Stomach smooth muscle (tissue), 2 donors: Measurements from ENCODE around the gene CLSTN2.

Experiments used
- H3K27ac ChIP-seq: one replicate; pipeline ENCODE4 v1.7.0; 2013; ENCODE audit warnings: mild to moderate bottlenecking, low read length, inconsistent platforms
- H3K27me3 ChIP-seq, 2 donors: one replicate each; pipeline ENCODE4 v1.7.0; 2013; ENCODE audit warnings: low read length in 2 of 2; ENCODE audit not compliant: insufficient read depth in 2 of 2, control insufficient read depth in 1 of 2
- H3K36me3 ChIP-seq, 2 donors: one replicate each; pipeline ENCODE4 v1.7.0; 2013; ENCODE audit warnings: low read length in 2 of 2; ENCODE audit not compliant: control insufficient read depth in 2 of 2, insufficient read depth in 2 of 2
- H3K4me1 ChIP-seq: one replicate; pipeline ENCODE4 v1.7.0; 2013; ENCODE audit warnings: low read length; ENCODE audit not compliant: control insufficient read depth, insufficient read depth
- H3K4me3 ChIP-seq, 2 donors: one replicate each; pipeline ENCODE4 v1.7.0; 2013; ENCODE audit warnings: low read length in 2 of 2
- H3K9ac ChIP-seq, 2 donors: one replicate each; pipeline ENCODE4 v1.7.0; 2013; ENCODE audit warnings: low read length in 2 of 2, mild to moderate bottlenecking in 1 of 2
- H3K9me3 ChIP-seq, 2 donors: one replicate each; pipeline ENCODE4 v1.7.0; 2013; ENCODE audit warnings: low read length in 2 of 2; ENCODE audit not compliant: control insufficient read depth in 2 of 2
- donor health status: healthy.
- donor health status: Pancreatic carcinoma.

Gene CLSTN2

DNA sequence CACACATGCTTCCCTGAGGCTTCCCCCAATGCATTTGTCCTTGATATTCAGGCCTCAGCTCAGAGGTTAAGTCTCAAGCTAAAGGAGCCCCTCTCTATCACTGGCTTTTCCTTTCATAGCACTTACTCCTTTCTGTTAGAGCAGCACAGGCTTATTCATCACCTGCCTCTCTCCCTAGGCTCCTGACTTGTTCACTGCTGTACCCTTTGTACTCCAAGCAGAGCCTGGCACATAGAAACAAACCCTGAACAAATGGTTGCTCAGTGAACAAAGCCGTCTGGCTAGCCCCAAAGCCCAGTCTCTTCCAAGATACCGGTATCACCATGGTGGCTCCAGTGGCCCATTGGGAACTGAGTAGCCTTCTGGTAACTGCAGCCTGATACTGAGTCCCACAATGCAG lies 511.7 kb downstream of the CLSTN2 start:
- Histone ChIP-seq H3K9ac (no peak overlapping the region), H3K27me3 (no peaks in the 10 kb centered on the region), H3K4me3 (no peak overlapping the region), H3K9me3 (no peaks in the 10 kb centered on the region), H3K27ac (no peak overlapping the region), H3K36me3 (no peaks in the 10 kb centered on the region), H3K4me1 (no peaks in the 10 kb centered on the region)

GRCh38 chr3:140447136-140447535 lies 512.2 kb downstream of the CLSTN2 start:
- Histone ChIP-seq H3K9me3 (no peaks in the 10 kb centered on the region), H3K4me3 (no peak overlapping the region), H3K9ac (no peak overlapping the region), H3K27ac (no peak overlapping the region), H3K27me3 (no peaks in the 10 kb centered on the region), H3K36me3 (no peaks in the 10 kb centered on the region), H3K4me1 (no peaks in the 10 kb centered on the region)

GRCh38 chr3:140448001-140448400 lies 513.0 kb downstream of the CLSTN2 start:
- H3K4me1 ChIP-seq = no peaks in the 10 kb centered on the region
- no peak overlapping the region for H3K27ac ChIP-seq
- H3K4me3 ChIP-seq = no peak overlapping the region
- no peaks in the 10 kb centered on the region for H3K27me3 ChIP-seq
- H3K36me3 ChIP-seq = no peaks in the 10 kb centered on the region
- H3K9me3 ChIP-seq = no peaks in the 10 kb centered on the region
- no peak overlapping the region for H3K9ac ChIP-seq

DNA sequence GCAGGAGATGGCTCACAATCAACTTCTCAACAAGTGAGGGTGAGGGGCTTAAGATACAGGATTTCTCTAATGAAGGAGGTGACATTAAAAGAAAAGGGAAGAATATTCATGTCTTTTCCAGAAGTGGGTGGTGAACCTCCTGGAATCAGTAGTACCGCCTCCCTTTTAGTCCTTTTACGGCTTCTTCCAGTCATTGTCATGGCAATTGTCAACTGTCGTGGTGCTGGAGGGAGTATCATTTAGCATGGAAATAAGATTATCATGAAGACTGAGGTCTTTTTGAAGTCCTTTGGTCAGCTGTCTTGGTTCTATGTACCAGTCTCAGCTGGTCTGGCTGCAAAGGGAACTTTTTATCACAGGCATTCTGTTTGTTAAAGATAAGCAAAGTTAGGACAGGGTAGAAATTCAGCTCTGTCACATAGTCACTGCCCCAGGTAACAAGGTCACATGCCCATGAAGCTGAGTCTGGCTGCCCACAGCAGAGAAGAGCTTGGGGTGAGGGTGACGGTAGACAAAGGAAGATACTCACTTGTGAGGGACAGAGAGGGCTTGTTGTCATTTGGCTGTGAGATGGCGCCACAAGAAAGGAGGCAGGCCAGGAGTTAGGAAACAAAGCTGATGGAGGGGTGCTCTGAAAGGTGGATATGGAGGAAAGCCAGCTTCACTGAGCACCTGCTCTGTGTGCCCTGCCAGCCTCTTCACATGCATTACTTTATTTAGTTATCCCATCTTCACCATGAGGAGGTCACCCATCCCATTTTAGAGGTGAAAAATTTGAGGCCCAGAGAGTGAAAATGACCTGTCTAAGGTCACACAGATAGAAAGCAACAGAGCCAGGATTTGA lies 514.6 kb downstream of the CLSTN2 start:
- no peaks in the 10 kb centered on the region for H3K27me3 ChIP-seq
- no peaks in the 10 kb centered on the region for H3K9me3 ChIP-seq
- no peaks in the 10 kb centered on the region for H3K4me1 ChIP-seq
- no peak overlapping the region for H3K4me3 ChIP-seq
- H3K27ac ChIP-seq = no peak overlapping the region
- no peaks in the 10 kb centered on the region for H3K36me3 ChIP-seq
- no peak overlapping the region for H3K9ac ChIP-seq

- peaks cover 4% of the 10 kb centered on the region for H3K4me1 ChIP-seq
- no peak overlapping the region for H3K9ac ChIP-seq
- H3K36me3 ChIP-seq = no peaks in the 10 kb centered on the region
- no peaks in the 10 kb centered on the region for H3K27me3 ChIP-seq
- H3K9me3 ChIP-seq = no peaks in the 10 kb centered on the region
- H3K27ac ChIP-seq = no peak overlapping the region
- no peak overlapping the region for H3K4me3 ChIP-seq
Observed at GRCh38 chr3:140453750-140454149, 518.8 kb downstream of the CLSTN2 start.

GRCh38 chr3:140455521-140456214 lies 520.7 kb downstream of the CLSTN2 start:
- Histone ChIP-seq H3K27me3 (no peaks in the 10 kb centered on the region), H3K9ac (no peak overlapping the region), H3K27ac (no peak overlapping the region), H3K36me3 (no peaks in the 10 kb centered on the region), H3K4me3 (no peak overlapping the region), H3K4me1 (peaks cover 4% of the 10 kb centered on the region), H3K9me3 (no peaks in the 10 kb centered on the region)

- Histone ChIP-seq H3K4me1 (peaks cover 4% of the 10 kb centered on the region), H3K36me3 (no peaks in the 10 kb centered on the region), H3K4me3 (no peak overlapping the region)
Observed at GRCh38 chr3:140456974-140457373, 522.0 kb downstream of the CLSTN2 start.

GRCh38 chr3:140459462-140459861 lies 524.5 kb downstream of the CLSTN2 start:
- no peak overlapping the region for H3K4me3 ChIP-seq
- H3K4me1 ChIP-seq = peaks cover 4% of the 10 kb centered on the region
- H3K9ac ChIP-seq = no peak overlapping the region
- no peaks in the 10 kb centered on the region for H3K9me3 ChIP-seq
- H3K36me3 ChIP-seq = no peaks in the 10 kb centered on the region
- H3K27ac ChIP-seq = no peak overlapping the region
- H3K27me3 ChIP-seq = no peaks in the 10 kb centered on the region

More at GRCh38 chr3:140456974-140457373, 522.0 kb downstream of the CLSTN2 start:
- Histone ChIP-seq H3K9me3 (no peaks in the 10 kb centered on the region), H3K27ac (no peak overlapping the region), H3K27me3 (no peaks in the 10 kb centered on the region), H3K9ac (no peak overlapping the region)

GRCh38 chr3:140461250-140461649 lies 526.3 kb downstream of the CLSTN2 start:
- Histone ChIP-seq H3K27me3 (no peaks in the 10 kb centered on the region), H3K9me3 (no peaks in the 10 kb centered on the region), H3K4me3 (no peak overlapping the region)

GRCh38 chr3:140463355-140463754 lies 528.4 kb downstream of the CLSTN2 start:
- Histone ChIP-seq H3K27me3 (no peaks in the 10 kb centered on the region), H3K4me1 (no peaks in the 10 kb centered on the region), H3K9me3 (no peaks in the 10 kb centered on the region), H3K27ac (no peak overlapping the region), H3K36me3 (no peaks in the 10 kb centered on the region), H3K4me3 (no peak overlapping the region), H3K9ac (no peak overlapping the region)

More at GRCh38 chr3:140461250-140461649, 526.3 kb downstream of the CLSTN2 start:
- Histone ChIP-seq H3K4me1 (no peaks in the 10 kb centered on the region), H3K36me3 (no peaks in the 10 kb centered on the region), H3K27ac (no peak overlapping the region), H3K9ac (no peak overlapping the region)

DNA sequence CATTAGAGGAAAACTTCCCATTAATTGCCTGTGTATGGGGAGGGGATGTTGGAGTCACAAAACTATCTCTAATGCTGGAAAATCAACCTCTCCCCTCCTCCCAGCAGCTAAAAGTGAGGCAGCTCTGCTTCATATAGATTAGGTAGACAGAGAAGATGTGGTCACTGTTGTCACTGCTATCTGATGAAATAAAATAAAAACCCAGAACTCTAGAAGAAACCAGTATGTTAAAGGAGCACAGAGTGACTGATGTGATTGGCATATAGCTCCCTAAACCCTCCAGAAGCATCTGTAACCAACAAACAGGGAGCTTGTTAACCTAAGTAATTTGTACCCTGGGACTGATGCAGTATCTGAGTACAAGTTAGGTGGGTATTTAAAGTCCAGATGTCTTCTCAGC lies 531.0 kb downstream of the CLSTN2 start:
- no peaks in the 10 kb centered on the region for H3K4me1 ChIP-seq

More for the DNA sequence above, 531.0 kb downstream of the CLSTN2 start:
- Histone ChIP-seq H3K27ac (no peak overlapping the region), H3K9me3 (no peaks in the 10 kb centered on the region), H3K4me3 (no peak overlapping the region), H3K27me3 (no peaks in the 10 kb centered on the region), H3K9ac (no peak overlapping the region), H3K36me3 (no peaks in the 10 kb centered on the region)
